ENCODE measurements around the gene B4GALNT3. TPM values are rescaled to one million over a fixed set of nuclear protein-coding genes. Genes with fewer than 3 reads are reported as not detected.

The B4GALNT3 gene
- total RNA-seq, 1 experiment from 2014 or later = 77.9 TPM

- Mint-ChIP-seq H3K27ac (ENCODE audit: unreplicated experiment) (peak overlapping the region; percentile 81), H3K4me1 (ENCODE audit: low read depth, unreplicated experiment) (peaks cover 35% of the 10 kb centered on the region), H3K4me3 (ENCODE audit: unreplicated experiment) (peak overlapping the region; percentile 80), H3K9me3 (ENCODE audit: unreplicated experiment) (no peaks in the 10 kb centered on the region), H3K36me3 (ENCODE audit: insufficient read depth, unreplicated experiment) (peaks cover 27% of the 10 kb centered on the region), H3K27me3 (ENCODE audit: insufficient read depth, unreplicated experiment) (no peaks in the 10 kb centered on the region)
- TF ChIP-seq CTCF (IDR thresholded peaks at IDR 0.05; ENCODE audit: insufficient read depth in 1 of 2, low read depth in 1 of 2, low read length in 1 of 2, severe bottlenecking in 1 of 2, unreplicated experiment in 1 of 2) = no peak
- no peaks in the 10 kb centered on the region for H3K9me3 ChIP-seq
- no TSS peak for BruUV-seq (replicated peaks)
- intact Hi-C loops (cut with micrococcal nuclease; ENCODE audit: unreplicated experiment) = loop anchor here (1.0 kb wide), 1 partner anchor 245 kb away; no protein-coding TSS in a partner anchor
- peak overlapping the region; percentile 80; the same call in 1 of the 2 replicates for H3K4me3 ChIP-seq (ENCODE audit: low read depth, low read length)
- POLR2A ChIA-PET = no interaction called here
- peaks cover 35% of the 10 kb centered on the region for H3K4me1 ChIP-seq
- no peaks in the 10 kb centered on the region for H3K27me3 ChIP-seq (replicated peaks; ENCODE audit: control insufficient read depth, insufficient read depth, low read length)
- CTCF ChIA-PET = interaction anchor here (1.0 to 5.7 kb wide), 2 partner anchors 182 to 380 kb away, joined by 4 to 102 read pairs; partner anchors contain the start of genes RAD52 and WNK1
- DNase-seq = no peak
- no peaks in the 10 kb centered on the region for H3K36me3 ChIP-seq (ENCODE audit: control insufficient read depth, insufficient read depth, low read length)
Observed at GRCh38 chr12:569091-569676, 109.4 kb downstream of the B4GALNT3 start.

GRCh38 chr12:569803-570434, 110.2 kb downstream of the B4GALNT3 start:
- Mint-ChIP-seq H3K4me3 (ENCODE audit: unreplicated experiment) (peak overlapping the region; percentile 80), H3K27ac (ENCODE audit: unreplicated experiment) (peak overlapping the region; percentile 81), H3K27me3 (ENCODE audit: insufficient read depth, unreplicated experiment) (no peaks in the 10 kb centered on the region), H3K9me3 (ENCODE audit: unreplicated experiment) (no peaks in the 10 kb centered on the region), H3K36me3 (ENCODE audit: insufficient read depth, unreplicated experiment) (peaks cover 27% of the 10 kb centered on the region), H3K4me1 (ENCODE audit: low read depth, unreplicated experiment) (peaks cover 35% of the 10 kb centered on the region)
- TF ChIP-seq CTCF (IDR thresholded peaks at IDR 0.05; ENCODE audit: insufficient read depth in 1 of 2, low read depth in 1 of 2, low read length in 1 of 2, severe bottlenecking in 1 of 2, unreplicated experiment in 1 of 2) = peak; percentile 98 to 99
- peaks cover 35% of the 10 kb centered on the region for H3K4me1 ChIP-seq
- intact Hi-C loops (cut with micrococcal nuclease; ENCODE audit: unreplicated experiment) = loop anchor here (1.0 to 10.0 kb wide), 3 partner anchors 244 to 525 kb away; partner anchors contain the start of gene ERC1
- ChIA-PET CTCF (interaction anchor here (0.5 to 5.7 kb wide), 20 partner anchors 16 to 523 kb away, joined by 3 to 102 read pairs (median 4); partner anchors contain the start of genes CCDC77, RAD52 and WNK1), POLR2A (interaction anchor here (0.6 to 2.7 kb wide), 4 partner anchors 62 to 376 kb away, joined by 3 to 36 read pairs (median 13); partner anchors contain the start of gene WNK1)
- no peaks in the 10 kb centered on the region for H3K36me3 ChIP-seq (ENCODE audit: control insufficient read depth, insufficient read depth, low read length)
- H3K9me3 ChIP-seq = no peaks in the 10 kb centered on the region
- peak overlapping the region; percentile 80 for H3K4me3 ChIP-seq (ENCODE audit: low read depth, low read length)
- BruUV-seq (replicated peaks) = no TSS peak
- peak; percentile 90 to 97 for DNase-seq
- no peaks in the 10 kb centered on the region for H3K27me3 ChIP-seq (replicated peaks; ENCODE audit: control insufficient read depth, insufficient read depth, low read length)

GRCh38 chr12:570435-570920, 110.7 kb downstream of the B4GALNT3 start:
- no peaks in the 10 kb centered on the region for H3K27me3 ChIP-seq (replicated peaks; ENCODE audit: control insufficient read depth, insufficient read depth, low read length)
- Mint-ChIP-seq H3K4me3 (ENCODE audit: unreplicated experiment) (peak overlapping the region; percentile 80), H3K27me3 (ENCODE audit: insufficient read depth, unreplicated experiment) (no peaks in the 10 kb centered on the region), H3K36me3 (ENCODE audit: insufficient read depth, unreplicated experiment) (peaks cover 26% of the 10 kb centered on the region), H3K4me1 (ENCODE audit: low read depth, unreplicated experiment) (peaks cover 35% of the 10 kb centered on the region), H3K9me3 (ENCODE audit: unreplicated experiment) (no peaks in the 10 kb centered on the region), H3K27ac (ENCODE audit: unreplicated experiment) (peak overlapping the region; percentile 81)
- H3K36me3 ChIP-seq (ENCODE audit: control insufficient read depth, insufficient read depth, low read length) = no peaks in the 10 kb centered on the region
- peak overlapping the region; percentile 80 for H3K4me3 ChIP-seq (ENCODE audit: low read depth, low read length)
- peak; percentile 91 to 92 for DNase-seq
- peaks cover 37% of the 10 kb centered on the region for H3K4me1 ChIP-seq
- ChIA-PET CTCF (interaction anchor here (0.5 to 5.7 kb wide), 24 partner anchors 15 to 548 kb away, joined by 3 to 102 read pairs (median 4); partner anchors contain the start of genes CCDC77, RAD52 and WNK1), POLR2A (interaction anchor here (0.6 to 2.7 kb wide), 7 partner anchors 57 to 379 kb away, joined by 3 to 36 read pairs (median 11); partner anchors contain the start of genes RAD52 and WNK1)
- intact Hi-C loops (cut with micrococcal nuclease; ENCODE audit: unreplicated experiment) = loop anchor here (2.0 to 10.0 kb wide), 2 partner anchors 420 to 524 kb away; partner anchors contain the start of gene ERC1
- BruUV-seq (replicated peaks) = TSS peak; percentile 86
- no peak for TF ChIP-seq CTCF (IDR thresholded peaks at IDR 0.05; ENCODE audit: insufficient read depth in 1 of 2, low read depth in 1 of 2, low read length in 1 of 2, severe bottlenecking in 1 of 2, unreplicated experiment in 1 of 2)
- H3K9me3 ChIP-seq = no peaks in the 10 kb centered on the region
